Osteocyte (in vitro differentiated cells): ENCODE measurements around the gene SEPTIN7. TPM values are rescaled to one million over a fixed set of nuclear protein-coding genes. Genes with fewer than 3 reads are reported as not detected.

ENCODE experiments used
- DNase-seq: peaks from one replicate; pipeline ENCODE4 v3.0.0; 2021; ENCODE audit warnings: mixed read lengths; ENCODE audit not compliant: unreplicated experiment; ENCODE audit errors: extremely low spot score
- H3K27ac Mint-ChIP-seq: one replicate; pipeline ENCODE4 v1.8.0; 2021; ENCODE audit warnings: mild to moderate bottlenecking, mixed read lengths; ENCODE audit not compliant: unreplicated experiment
- H3K27me3 Mint-ChIP-seq: one replicate; pipeline ENCODE4 v1.8.0; 2021; ENCODE audit warnings: mixed read lengths; ENCODE audit not compliant: unreplicated experiment
- H3K36me3 Mint-ChIP-seq: one replicate; pipeline ENCODE4 v1.8.0; 2021; ENCODE audit warnings: mixed read lengths; ENCODE audit not compliant: unreplicated experiment
- H3K4me1 Mint-ChIP-seq: one replicate; pipeline ENCODE4 v1.8.0; 2021; ENCODE audit warnings: mixed read lengths; ENCODE audit not compliant: unreplicated experiment
- H3K4me3 Mint-ChIP-seq: one replicate; pipeline ENCODE4 v1.8.0; 2021; ENCODE audit warnings: mild to moderate bottlenecking, moderate library complexity, mixed read lengths; ENCODE audit not compliant: unreplicated experiment
- H3K9me3 Mint-ChIP-seq: one replicate; pipeline ENCODE4 v1.8.0; 2021; ENCODE audit warnings: mixed read lengths; ENCODE audit not compliant: unreplicated experiment
- total RNA-seq: library from RNA; stranded (reverse); gene quantifications from 2 replicates; pipeline ENCODE4 v1.2.1, GENCODE V29; 2021
- TF ChIP-seq, protein P1 (sequence below): fragments of 200-600 bp; sonication (generic); IDR thresholded peaks from 2 replicates; pipeline ENCODE4 v1.5.0; 2021; ENCODE audit warnings: antibody characterized with exemption, mild to moderate bottlenecking, moderate library complexity

Gene SEPTIN7
- total RNA-seq, 1 donor from 2014 or later: 349 TPM

GRCh38 chr7:35780070-35780469 lies 20.8 kb upstream of the SEPTIN7 start:
- Mint-ChIP-seq H3K4me3 (no peak overlapping the region), H3K27ac (no peak overlapping the region), H3K36me3 (no peaks in the 10 kb centered on the region), H3K9me3 (no peaks in the 10 kb centered on the region), H3K4me1 (no peaks in the 10 kb centered on the region), H3K27me3 (no peaks in the 10 kb centered on the region)
- TF ChIP-seq, protein P1, sequence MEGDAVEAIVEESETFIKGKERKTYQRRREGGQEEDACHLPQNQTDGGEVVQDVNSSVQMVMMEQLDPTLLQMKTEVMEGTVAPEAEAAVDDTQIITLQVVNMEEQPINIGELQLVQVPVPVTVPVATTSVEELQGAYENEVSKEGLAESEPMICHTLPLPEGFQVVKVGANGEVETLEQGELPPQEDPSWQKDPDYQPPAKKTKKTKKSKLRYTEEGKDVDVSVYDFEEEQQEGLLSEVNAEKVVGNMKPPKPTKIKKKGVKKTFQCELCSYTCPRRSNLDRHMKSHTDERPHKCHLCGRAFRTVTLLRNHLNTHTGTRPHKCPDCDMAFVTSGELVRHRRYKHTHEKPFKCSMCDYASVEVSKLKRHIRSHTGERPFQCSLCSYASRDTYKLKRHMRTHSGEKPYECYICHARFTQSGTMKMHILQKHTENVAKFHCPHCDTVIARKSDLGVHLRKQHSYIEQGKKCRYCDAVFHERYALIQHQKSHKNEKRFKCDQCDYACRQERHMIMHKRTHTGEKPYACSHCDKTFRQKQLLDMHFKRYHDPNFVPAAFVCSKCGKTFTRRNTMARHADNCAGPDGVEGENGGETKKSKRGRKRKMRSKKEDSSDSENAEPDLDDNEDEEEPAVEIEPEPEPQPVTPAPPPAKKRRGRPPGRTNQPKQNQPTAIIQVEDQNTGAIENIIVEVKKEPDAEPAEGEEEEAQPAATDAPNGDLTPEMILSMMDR: no peak
- no peak for DNase-seq

- TF ChIP-seq, protein P1: no peak
- no peak for DNase-seq
- Mint-ChIP-seq H3K36me3 (no peaks in the 10 kb centered on the region), H3K4me3 (no peak overlapping the region), H3K27me3 (no peaks in the 10 kb centered on the region), H3K27ac (no peak overlapping the region), H3K4me1 (no peaks in the 10 kb centered on the region), H3K9me3 (no peaks in the 10 kb centered on the region)
Observed at GRCh38 chr7:35781200-35781701, 19.6 kb upstream of the SEPTIN7 start.

- Mint-ChIP-seq H3K27me3 (no peaks in the 10 kb centered on the region), H3K4me1 (no peaks in the 10 kb centered on the region), H3K4me3 (no peak overlapping the region), H3K27ac (no peak overlapping the region), H3K9me3 (no peaks in the 10 kb centered on the region), H3K36me3 (no peaks in the 10 kb centered on the region)
- no peak for DNase-seq
- TF ChIP-seq, protein P1: no peak
Observed at GRCh38 chr7:35781767-35782515, 18.9 kb upstream of the SEPTIN7 start.

DNA sequence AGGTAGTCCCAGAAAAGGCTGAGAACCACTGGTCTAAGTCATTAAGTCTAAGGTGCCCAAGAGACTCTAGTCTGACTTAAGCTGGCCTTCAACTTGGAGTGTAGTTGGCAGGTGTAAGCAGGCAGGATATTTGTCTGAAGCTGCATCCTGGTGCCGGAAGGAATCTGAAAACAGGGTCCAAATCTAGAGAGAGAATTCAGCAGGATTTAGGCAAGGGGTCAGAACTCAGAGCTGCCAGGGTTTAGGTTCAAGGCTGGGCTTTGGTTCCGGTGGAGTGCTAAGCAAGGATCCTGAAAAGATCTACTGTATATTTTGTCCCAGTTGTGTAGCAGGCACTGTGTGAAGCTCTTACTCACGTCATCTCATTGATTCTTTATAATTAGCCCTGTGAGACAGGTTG lies 16.5 kb upstream of the SEPTIN7 start:
- H3K27me3 Mint-ChIP-seq: no peaks in the 10 kb centered on the region
- TF ChIP-seq, protein P1: no peak
- no peak overlapping the region for H3K4me3 Mint-ChIP-seq
- H3K36me3 Mint-ChIP-seq: peaks cover 3% of the 10 kb centered on the region
- H3K4me1 Mint-ChIP-seq: no peaks in the 10 kb centered on the region
- no peaks in the 10 kb centered on the region for H3K9me3 Mint-ChIP-seq
- DNase-seq: no peak
- H3K27ac Mint-ChIP-seq: no peak overlapping the region

DNA sequence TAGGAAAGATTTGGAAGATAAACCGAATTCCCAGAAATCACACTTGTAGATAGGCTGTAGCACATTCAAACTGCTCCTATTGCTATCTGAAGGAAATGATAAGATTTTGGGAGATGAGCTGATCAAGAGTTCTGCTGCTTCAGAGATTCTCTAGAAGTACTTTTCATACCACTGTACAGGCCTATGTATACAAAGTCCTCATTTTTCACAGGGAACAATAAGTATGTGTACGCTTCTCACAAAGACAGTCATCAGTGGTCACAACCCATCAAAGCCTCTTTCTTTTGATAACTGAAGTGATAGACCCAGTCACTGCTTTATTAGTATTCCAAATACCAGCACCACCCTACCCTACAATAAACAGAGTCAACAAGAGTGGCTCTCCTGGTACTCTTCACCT lies 15.6 kb upstream of the SEPTIN7 start:
- no peak for DNase-seq
- H3K9me3 Mint-ChIP-seq: no peaks in the 10 kb centered on the region
- TF ChIP-seq, protein P1: no peak
- no peak overlapping the region for H3K4me3 Mint-ChIP-seq
- no peaks in the 10 kb centered on the region for H3K4me1 Mint-ChIP-seq
- H3K27me3 Mint-ChIP-seq: no peaks in the 10 kb centered on the region
- no peak overlapping the region for H3K27ac Mint-ChIP-seq
- H3K36me3 Mint-ChIP-seq: peaks cover 3% of the 10 kb centered on the region
